Panc1 (cell line): ENCODE results near the gene MAPK13.

ENCODE experiments used
- CTCF ChIP-seq: fragments of 450-650 bp; IDR thresholded peaks from 2 replicates; pipeline ENCODE4 v1.5.1; 2017; ENCODE audit warnings: mild to moderate bottlenecking
- POLR2AphosphoS5 ChIP-seq: IDR thresholded peaks from 2 replicates; pipeline ENCODE4 v1.6.1; 2012; ENCODE audit warnings: mild to moderate bottlenecking, low read depth, low read length, moderate library complexity
- REST ChIP-seq, 2 experiments: IDR thresholded peaks; 2 replicates each; pipeline ENCODE4 v1.6.1; 2011 to 2012; ENCODE audit warnings: low read depth in 2 of 2, control low read depth in 1 of 2, low read length in 1 of 2, mild to moderate bottlenecking in 1 of 2, moderate library complexity in 1 of 2; ENCODE audit not compliant: insufficient read depth in 1 of 2
- TCF7L2 ChIP-seq: IDR thresholded peaks from 2 replicates; pipeline ENCODE4 v1.6.1; 2011; ENCODE audit warnings: mild to moderate bottlenecking, low read depth, low read length, inconsistent platforms

- TF ChIP-seq CTCF = no peak
- no peak for TF ChIP-seq POLR2AphosphoS5
- no peak for TF ChIP-seq TCF7L2
- no peak for TF ChIP-seq REST (IDR thresholded peaks at IDR 0.05; ENCODE audit: insufficient read depth in 1 of 2, low read depth in 2 of 2, low read length in 1 of 2)
Observed at GRCh38 chr6:36125575-36125974, 4.7 kb upstream of the MAPK13 start.
